Hepatocyte (in vitro differentiated cells): Measurements from ENCODE around the gene PCDHB16. TPM values are rescaled to one million over a fixed set of nuclear protein-coding genes. Genes with fewer than 3 reads are reported as not detected.
"Not testable (repeated sequence)": the region's sequence is repeated elsewhere in the genome, so short reads cannot be mapped to it uniquely, and the experiment has no call there.

Source experiments
- DNase-seq: peaks from one replicate; pipeline ENCODE4 v3.0.0-alpha.2; 2016; ENCODE audit warnings: low spot score
- H2AFZ ChIP-seq: fragments of 200-600 bp; sonication (generic); 2 replicates; pipeline ENCODE4 v1.6.0; 2016; ENCODE audit warnings: antibody characterized with exemption, mild to moderate bottlenecking
- H3K27ac ChIP-seq: fragments of 200-600 bp; sonication (generic); 2 replicates; pipeline ENCODE4 v1.5.1; 2016; ENCODE audit warnings: mild to moderate bottlenecking
- H3K27me3 ChIP-seq: fragments of 200-600 bp; sonication (generic); 2 replicates; pipeline ENCODE4 v1.6.1; 2016
- H3K36me3 ChIP-seq: fragments of 200-600 bp; sonication (generic); replicated peaks from 2 replicates; pipeline ENCODE4 v1.5.1; 2016; ENCODE audit warnings: low read depth; ENCODE audit not compliant: insufficient read depth
- H3K4me1 ChIP-seq: fragments of 200-600 bp; sonication (generic); 2 replicates; pipeline ENCODE4 v1.5.1; 2016; ENCODE audit warnings: mild to moderate bottlenecking, moderate library complexity; ENCODE audit not compliant: insufficient read depth
- H3K4me2 ChIP-seq: fragments of 200-600 bp; sonication (generic); 2 replicates; pipeline ENCODE4 v1.6.0; 2016
- H3K4me3 ChIP-seq: fragments of 200-600 bp; sonication (generic); 2 replicates; pipeline ENCODE4 v1.5.1; 2016; ENCODE audit warnings: mild to moderate bottlenecking
- H3K79me2 ChIP-seq: fragments of 200-600 bp; sonication (generic); 2 replicates; pipeline ENCODE4 v1.6.0; 2017; ENCODE audit warnings: mild to moderate bottlenecking
- H3K9me2 ChIP-seq: fragments of 200-600 bp; sonication (generic); replicated peaks from 2 replicates; pipeline ENCODE4 v1.6.0; 2017; ENCODE audit warnings: mild to moderate bottlenecking; ENCODE audit not compliant: insufficient read depth
- H3K9me3 ChIP-seq: fragments of 200-600 bp; sonication (generic); 2 replicates; pipeline ENCODE4 v1.5.1; 2016; ENCODE audit warnings: low read depth, mild to moderate bottlenecking
- H4K20me1 ChIP-seq: fragments of 200-600 bp; sonication (generic); 2 replicates; pipeline ENCODE4 v1.6.0; 2016; ENCODE audit warnings: mild to moderate bottlenecking; ENCODE audit not compliant: insufficient read depth, poor library complexity, severe bottlenecking
- CTCF ChIP-seq: fragments of 200-600 bp; sonication (generic); IDR thresholded peaks from 2 replicates; pipeline ENCODE4 v1.5.1; 2016; ENCODE audit warnings: antibody characterized with exemption, mild to moderate bottlenecking; ENCODE audit not compliant: poor library complexity
- EZH2 ChIP-seq: fragments of 200-600 bp; sonication (generic); IDR thresholded peaks from 2 replicates; pipeline ENCODE4 v1.6.1; 2016; ENCODE audit warnings: antibody characterized with exemption, mild to moderate bottlenecking, borderline replicate concordance
- EZH2phosphoT487 ChIP-seq: fragments of 200-600 bp; sonication (generic); IDR thresholded peaks from one replicate; pipeline ENCODE4 v1.6.1; 2018; ENCODE audit warnings: antibody characterized with exemption, mild to moderate bottlenecking, low read depth, moderate library complexity; ENCODE audit not compliant: unreplicated experiment, severe bottlenecking
- WGBS: methylation state at CpG from one replicate; pipeline ENCODE4 v1.1.6; 2016; ENCODE audit warnings: low lambda C conversion rate; ENCODE audit errors: missing lambda C conversion rate; 5-methylcytosine and 5-hydroxymethylcytosine counted together
- polyA plus RNA-seq: library from polyadenylated mRNA; unstranded; fragments of >200 nt; fragmentation: Nextera tagmentation; extraction: Ambion mirVana; gene quantifications from 2 replicates; pipeline ENCODE4 v1.2.1, GENCODE V29; 2016
- total RNA-seq: library from RNA; depleted of rRNA; stranded (reverse); fragments of >200 nt; gene quantifications from 2 replicates; pipeline ENCODE4 v1.2.3, GENCODE V29; 2014

The PCDHB16 gene
- total and polyA plus RNA-seq, 2 experiments from 2014 or later, result 3.3 to 3.4 TPM

DNA sequence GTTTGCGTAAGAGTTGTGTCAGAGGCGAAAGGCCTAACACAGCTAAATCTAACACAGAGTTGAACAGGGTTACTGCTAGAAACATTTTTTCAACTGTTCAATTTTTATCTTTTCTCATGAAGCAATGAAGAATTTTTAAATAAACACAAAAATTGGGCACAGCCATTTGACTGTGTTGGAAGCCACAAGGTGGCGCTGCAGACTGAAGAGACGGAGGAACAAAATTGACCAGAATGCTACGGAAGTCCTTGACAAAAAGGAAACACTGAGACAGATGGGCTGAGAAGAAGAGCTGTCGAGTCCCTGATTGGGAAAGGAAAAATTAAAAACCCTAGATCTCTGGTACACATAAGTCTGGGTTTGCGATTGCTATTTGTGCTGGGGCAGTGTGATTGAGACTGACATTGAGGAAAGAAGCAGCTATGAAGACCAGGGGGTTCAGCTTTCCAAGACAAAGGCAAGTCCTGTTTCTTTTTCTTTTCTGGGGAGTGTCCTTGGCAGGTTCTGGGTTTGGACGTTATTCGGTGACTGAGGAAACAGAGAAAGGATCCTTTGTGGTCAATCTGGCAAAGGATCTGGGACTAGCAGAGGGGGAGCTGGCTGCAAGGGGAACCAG is 4.8 kb downstream of the PCDHB16 start, which contains the start of gene PCDHB9:
TSS of gene PCDHB9 (plus strand) at position 265 of the 616 bp plus-strand sequence. CDS start at position 423, 158 bp downstream.
- no peaks in the 10 kb centered on the region for H3K27me3 ChIP-seq
- peaks cover 5% of the 10 kb centered on the region for H3K9me3 ChIP-seq
- no peaks in the 10 kb centered on the region for H3K36me3 ChIP-seq
- TF ChIP-seq EZH2 (no peak), CTCF (peak; percentile 28), EZH2phosphoT487 (no peak)
- no peaks in the 10 kb centered on the region for H3K9me2 ChIP-seq
- no peak within 1 kb of the TSS for H3K27ac ChIP-seq
- no peaks in the 10 kb centered on the region for H3K4me1 ChIP-seq
- no peaks in the 10 kb centered on the region for H3K79me2 ChIP-seq
- no peak within 1 kb of the TSS for H3K4me2 ChIP-seq
- H2AFZ ChIP-seq, result no peak within 1 kb of the TSS
- H4K20me1 ChIP-seq, result no peaks in the 10 kb centered on the region
- WGBS, result 48% methylated on average over 9 of the region's 9 CpGs
- peak; percentile 21 for DNase-seq
- no peak within 1 kb of the TSS for H3K4me3 ChIP-seq

GRCh38 chr5:141188682-141189081 is 6.5 kb downstream of the PCDHB16 start:
- DNase-seq, H3K4me2 ChIP-seq, H3K79me2 ChIP-seq, H4K20me1 ChIP-seq, H3K4me3 ChIP-seq, H3K27me3 ChIP-seq, H3K4me1 ChIP-seq, H2AFZ ChIP-seq, H3K36me3 ChIP-seq, H3K9me3 ChIP-seq, H3K9me2 ChIP-seq, H3K27ac ChIP-seq: not testable (repeated sequence)
- 96% methylated on average over 26 of the region's 37 CpGs for WGBS

DNA sequence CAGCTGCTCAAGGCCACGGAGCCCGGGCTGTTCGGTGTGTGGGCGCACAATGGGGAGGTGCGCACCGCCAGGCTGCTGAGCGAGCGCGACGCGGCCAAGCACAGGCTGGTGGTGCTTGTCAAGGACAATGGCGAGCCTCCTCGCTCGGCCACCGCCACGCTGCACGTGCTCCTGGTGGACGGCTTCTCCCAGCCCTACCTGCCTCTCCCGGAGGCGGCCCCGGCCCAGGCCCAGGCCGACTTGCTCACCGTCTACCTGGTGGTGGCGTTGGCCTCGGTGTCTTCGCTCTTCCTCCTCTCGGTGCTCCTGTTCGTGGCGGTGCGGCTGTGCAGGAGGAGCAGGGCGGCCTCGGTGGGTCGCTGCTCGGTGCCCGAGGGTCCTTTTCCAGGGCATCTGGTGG is 6.9 kb downstream of the PCDHB16 start:
- not testable (repeated sequence) for H3K9me2 ChIP-seq, H3K4me2 ChIP-seq, H3K79me2 ChIP-seq, H3K27me3 ChIP-seq, DNase-seq, H3K36me3 ChIP-seq, H3K27ac ChIP-seq, H3K9me3 ChIP-seq, H2AFZ ChIP-seq, H4K20me1 ChIP-seq, H3K4me1 ChIP-seq, H3K4me3 ChIP-seq
- WGBS, result 97% methylated on average over 18 of the region's 35 CpGs

GRCh38 chr5:141192110-141192725 is 10.0 kb downstream of the PCDHB16 start, which contains the start of gene PCDHB10:
PCDHB10 (plus strand) TSS chr5:141192353; CDS start chr5:141192553, 200 bp downstream.
- Histone ChIP-seq H3K27ac (no peak within 1 kb of the TSS), H3K4me2 (no peak within 1 kb of the TSS), H4K20me1 (no peaks in the 10 kb centered on the region), H3K4me1 (no peaks in the 10 kb centered on the region), H3K9me2 (no peaks in the 10 kb centered on the region), H3K36me3 (no peaks in the 10 kb centered on the region), H3K27me3 (no peaks in the 10 kb centered on the region), H3K79me2 (no peaks in the 10 kb centered on the region), H2AFZ (no peak within 1 kb of the TSS), H3K9me3 (peaks cover 8% of the 10 kb centered on the region), H3K4me3 (no peak within 1 kb of the TSS)
- WGBS, result 27% methylated on average over 10 of the region's 10 CpGs
- peak; percentile 28 for DNase-seq
- no peak for TF ChIP-seq EZH2phosphoT487
- peak; percentile 41 for TF ChIP-seq CTCF
- TF ChIP-seq EZH2, result no peak

DNA sequence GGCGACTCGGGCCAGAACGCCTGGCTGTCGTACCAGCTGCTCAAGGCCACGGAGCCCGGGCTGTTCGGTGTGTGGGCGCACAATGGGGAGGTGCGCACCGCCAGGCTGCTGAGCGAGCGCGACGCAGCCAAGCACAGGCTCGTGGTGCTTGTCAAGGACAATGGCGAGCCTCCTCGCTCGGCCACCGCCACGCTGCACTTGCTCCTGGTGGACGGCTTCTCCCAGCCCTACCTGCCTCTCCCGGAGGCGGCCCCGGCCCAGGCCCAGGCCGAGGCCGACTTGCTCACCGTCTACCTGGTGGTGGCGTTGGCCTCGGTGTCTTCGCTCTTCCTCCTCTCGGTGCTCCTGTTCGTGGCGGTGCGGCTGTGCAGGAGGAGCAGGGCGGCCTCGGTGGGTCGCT is 12.1 kb downstream of the PCDHB16 start:
- H3K4me3 ChIP-seq, H3K4me1 ChIP-seq, H3K27me3 ChIP-seq, H4K20me1 ChIP-seq, H3K27ac ChIP-seq, H3K79me2 ChIP-seq, H3K4me2 ChIP-seq, H3K36me3 ChIP-seq, H3K9me3 ChIP-seq, DNase-seq, H2AFZ ChIP-seq, H3K9me2 ChIP-seq: not testable (repeated sequence)
- 100% methylated on average over 4 of the region's 37 CpGs for WGBS
